HG03520 (cell line): ENCODE measurements around the gene CPVL.

Experiments used
- ATAC-seq: cut with Tn5 transposase; IDR thresholded peaks from one replicate; pipeline ENCODE4 v1.9.1; 2021; ENCODE audit warnings: mild to moderate bottlenecking, moderate library complexity; ENCODE audit not compliant: unreplicated experiment

Gene CPVL

DNA sequence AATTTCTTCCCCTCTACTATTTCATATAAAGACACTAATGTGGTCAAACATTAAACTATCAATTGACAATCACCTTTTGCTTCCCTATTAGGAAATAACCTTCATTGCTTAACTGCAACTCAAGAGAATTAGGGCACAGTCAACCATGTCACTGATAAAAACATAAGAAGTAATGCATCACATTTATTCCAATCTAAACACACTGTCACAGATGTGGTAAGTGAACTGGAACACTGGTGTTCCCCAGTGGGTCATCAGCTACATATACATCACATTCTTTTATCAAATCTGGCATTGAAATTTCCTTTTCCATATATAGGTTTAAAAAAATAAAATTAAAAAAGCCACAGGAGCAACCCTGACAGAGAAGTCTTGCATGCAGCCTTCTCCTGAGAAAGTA is 191.9 kb downstream of the CPVL start:
- ATAC-seq = no peak

DNA sequence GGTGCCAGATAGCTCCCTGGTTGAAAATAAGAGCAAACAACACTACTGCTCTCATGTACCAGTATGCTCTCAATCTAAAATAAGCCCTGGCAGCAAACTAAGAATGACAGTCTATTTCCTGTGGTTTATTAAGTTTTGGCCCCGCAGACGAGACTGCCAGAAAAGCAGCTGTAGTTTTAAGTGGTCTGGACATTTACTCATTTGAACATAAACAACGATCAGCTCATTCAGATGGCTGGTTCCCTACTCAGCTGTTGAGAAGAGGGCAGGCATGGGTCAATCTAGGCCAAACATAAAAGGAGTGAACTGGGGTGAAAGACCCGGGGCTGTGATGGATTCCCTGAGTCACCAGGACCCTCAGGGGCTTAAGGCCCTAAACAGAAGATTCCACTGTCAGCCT is 192.7 kb downstream of the CPVL start:
- ATAC-seq = no peak
